ENCODE data around the gene FZR1.
A peak's percentile ranks its signal among the peaks of the same experiment; 100 is the strongest.

FZR1 gene

GRCh38 chr19:3575949-3576673 is 70.0 kb downstream of the FZR1 start:
- Histone ChIP-seq H3K9ac (ENCODE audit: low read depth, low read length, poor library complexity) (peak overlapping the region; percentile 96), H3K14ac (ENCODE audit: low read length) (peak overlapping the region; percentile 97), H2BK15ac (ENCODE audit: low read length) (peak overlapping the region; percentile 6), H3K4ac (ENCODE audit: low read length) (no peak overlapping the region), H3K4me3 (ENCODE audit: low read length in 2 of 2) (peak overlapping the region in 1 of 2 donors; percentile 84), H3K23ac (ENCODE audit: low read depth, low read length, poor library complexity) (peak overlapping the region; percentile 100), H3K27me3 (ENCODE audit: control insufficient read depth in 3 of 3, insufficient read depth in 3 of 3, low read depth in 1 of 3, low read length in 3 of 3) (peaks cover 0 to 28% (median 0%) of the 10 kb centered on the region in 3 experiments), H3K18ac (ENCODE audit: low read length) (peak overlapping the region; percentile 94), H2BK12ac (ENCODE audit: low read length) (peak overlapping the region; percentile 58), H3K4me1 (ENCODE audit: control insufficient read depth in 2 of 2, insufficient read depth in 1 of 2, low read depth in 1 of 2, low read length in 2 of 2) (peaks cover 5 to 17% of the 10 kb centered on the region in 2 donors), H2AFZ (ENCODE audit: low read length) (no peak overlapping the region), H2BK5ac (ENCODE audit: low read length) (peak overlapping the region; percentile 33), H2AK5ac (ENCODE audit: low read depth, low read length) (peak overlapping the region; percentile 7), H3K9me3 (replicated peaks in 1 of 2; ENCODE audit: control insufficient read depth in 2 of 2, insufficient read depth in 1 of 2, low read depth in 1 of 2, low read length in 2 of 2) (no peaks in the 10 kb centered on the region), H4K8ac (ENCODE audit: low read depth, low read length) (peak overlapping the region; percentile 1), H2BK120ac (ENCODE audit: low read depth, low read length) (no peak overlapping the region), H4K91ac (ENCODE audit: low read depth, low read length, poor library complexity) (no peak overlapping the region), H3K36me3 (replicated peaks in 1 of 2; ENCODE audit: control insufficient read depth in 2 of 2, insufficient read depth in 2 of 2, low read length in 2 of 2) (peaks cover 9 to 19% of the 10 kb centered on the region in 2 donors), H3K4me2 (ENCODE audit: insufficient read depth, low read length, poor library complexity, severe bottlenecking) (peak overlapping the region; percentile 86), H3K27ac (replicated peaks; ENCODE audit: low read length) (peak overlapping the region; percentile 49), H3K79me1 (ENCODE audit: low read depth, low read length) (peaks cover 3% of the 10 kb centered on the region)
- no CpG with 5 or more reads among the region's 29 CpGs for WGBS, 2 donors (ENCODE audit: extremely low coverage in 2 of 2, insufficient read length in 2 of 2, insufficient replicate concordance in 1 of 2)
- no peak for DNase-seq (ENCODE audit: low spot score)

GRCh38 chr19:3576696-3577443 is 70.8 kb downstream of the FZR1 start:
- Histone ChIP-seq H3K27me3 (ENCODE audit: control insufficient read depth in 3 of 3, insufficient read depth in 3 of 3, low read depth in 1 of 3, low read length in 3 of 3) (peaks cover 0 to 28% (median 0%) of the 10 kb centered on the region in 3 experiments), H3K79me1 (ENCODE audit: low read depth, low read length) (peaks cover 3% of the 10 kb centered on the region), H2AFZ (ENCODE audit: low read length) (no peak overlapping the region), H3K4ac (ENCODE audit: low read length) (no peak overlapping the region), H2AK5ac (ENCODE audit: low read depth, low read length) (peak overlapping the region; percentile 7), H3K36me3 (replicated peaks in 1 of 2; ENCODE audit: control insufficient read depth in 2 of 2, insufficient read depth in 2 of 2, low read length in 2 of 2) (peaks cover 9 to 19% of the 10 kb centered on the region in 2 donors), H3K18ac (ENCODE audit: low read length) (peak overlapping the region; percentile 94), H4K91ac (ENCODE audit: low read depth, low read length, poor library complexity) (no peak overlapping the region), H3K4me1 (ENCODE audit: control insufficient read depth in 2 of 2, insufficient read depth in 1 of 2, low read depth in 1 of 2, low read length in 2 of 2) (peaks cover 4 to 17% of the 10 kb centered on the region in 2 donors), H3K23ac (ENCODE audit: low read depth, low read length, poor library complexity) (peak overlapping the region; percentile 100), H3K4me2 (ENCODE audit: insufficient read depth, low read length, poor library complexity, severe bottlenecking) (peak overlapping the region; percentile 86), H3K14ac (ENCODE audit: low read length) (peak overlapping the region; percentile 97), H3K9ac (ENCODE audit: low read depth, low read length, poor library complexity) (peak overlapping the region; percentile 96), H3K27ac (replicated peaks; ENCODE audit: low read length) (peak overlapping the region; percentile 49), H2BK15ac (ENCODE audit: low read length) (peak overlapping the region; percentile 6), H3K4me3 (ENCODE audit: low read length in 2 of 2) (peak overlapping the region in 1 of 2 donors; percentile 84), H3K9me3 (replicated peaks in 1 of 2; ENCODE audit: control insufficient read depth in 2 of 2, insufficient read depth in 1 of 2, low read depth in 1 of 2, low read length in 2 of 2) (no peaks in the 10 kb centered on the region), H2BK120ac (ENCODE audit: low read depth, low read length) (no peak overlapping the region), H4K8ac (ENCODE audit: low read depth, low read length) (peak overlapping the region; percentile 1), H2BK5ac (ENCODE audit: low read length) (peak overlapping the region; percentile 33), H2BK12ac (ENCODE audit: low read length) (peak overlapping the region; percentile 58)
- WGBS, 2 donors (ENCODE audit: extremely low coverage in 2 of 2, insufficient read length in 2 of 2, insufficient replicate concordance in 1 of 2), result no CpG with 5 or more reads among the region's 78 CpGs
- no peak for DNase-seq (ENCODE audit: low spot score)

GRCh38 chr19:3577723-3578344 is 71.7 kb downstream of the FZR1 start:
- no peak overlapping the region for H4K91ac ChIP-seq (ENCODE audit: low read depth, low read length, poor library complexity)
- H2AFZ ChIP-seq (ENCODE audit: low read length), result no peak overlapping the region
- no peak overlapping the region for H2BK15ac ChIP-seq (ENCODE audit: low read length)
- peak overlapping the region; percentile 37 for H2AK5ac ChIP-seq (ENCODE audit: low read depth, low read length)
- peak overlapping the region; percentile 60 for H3K9ac ChIP-seq (ENCODE audit: low read depth, low read length, poor library complexity)
- peak overlapping the region; percentile 49 for H3K4me2 ChIP-seq (ENCODE audit: insufficient read depth, low read length, poor library complexity, severe bottlenecking)
- H4K8ac ChIP-seq (ENCODE audit: low read depth, low read length), result no peak overlapping the region
- peaks cover 0 to 28% (median 0%) of the 10 kb centered on the region in 3 experiments for H3K27me3 ChIP-seq (ENCODE audit: control insufficient read depth in 3 of 3, insufficient read depth in 3 of 3, low read depth in 1 of 3, low read length in 3 of 3)
- peak overlapping the region; percentile 43 for H3K23ac ChIP-seq (ENCODE audit: low read depth, low read length, poor library complexity)
- H3K36me3 ChIP-seq (replicated peaks in 1 of 2; ENCODE audit: control insufficient read depth in 2 of 2, insufficient read depth in 2 of 2, low read length in 2 of 2), result peaks cover 9 to 19% of the 10 kb centered on the region in 2 donors
- H3K4ac ChIP-seq (ENCODE audit: low read length), result no peak overlapping the region
- peaks cover 3% of the 10 kb centered on the region for H3K79me1 ChIP-seq (ENCODE audit: low read depth, low read length)
- no CpG with 5 or more reads among the region's 60 CpGs for WGBS, 2 donors (ENCODE audit: extremely low coverage in 2 of 2, insufficient read length in 2 of 2, insufficient replicate concordance in 1 of 2)
- no peak overlapping the region for H3K27ac ChIP-seq (replicated peaks; ENCODE audit: low read length)
- no peak for DNase-seq (ENCODE audit: low spot score)
- no peak overlapping the region for H2BK5ac ChIP-seq (ENCODE audit: low read length)
- H3K9me3 ChIP-seq (replicated peaks in 1 of 2; ENCODE audit: control insufficient read depth in 2 of 2, insufficient read depth in 1 of 2, low read depth in 1 of 2, low read length in 2 of 2), result no peaks in the 10 kb centered on the region
- H3K14ac ChIP-seq (ENCODE audit: low read length), result no peak overlapping the region
- no peak overlapping the region for H3K4me3 ChIP-seq (ENCODE audit: low read length in 2 of 2)
- no peak overlapping the region for H2BK120ac ChIP-seq (ENCODE audit: low read depth, low read length)
- H2BK12ac ChIP-seq (ENCODE audit: low read length), result no peak overlapping the region
- peak overlapping the region; percentile 76 for H3K18ac ChIP-seq (ENCODE audit: low read length)
- peaks cover 0 to 14% of the 10 kb centered on the region in 2 donors for H3K4me1 ChIP-seq (ENCODE audit: control insufficient read depth in 2 of 2, insufficient read depth in 1 of 2, low read depth in 1 of 2, low read length in 2 of 2)
